Measurements from ENCODE around the gene OSBP2.

DNA sequence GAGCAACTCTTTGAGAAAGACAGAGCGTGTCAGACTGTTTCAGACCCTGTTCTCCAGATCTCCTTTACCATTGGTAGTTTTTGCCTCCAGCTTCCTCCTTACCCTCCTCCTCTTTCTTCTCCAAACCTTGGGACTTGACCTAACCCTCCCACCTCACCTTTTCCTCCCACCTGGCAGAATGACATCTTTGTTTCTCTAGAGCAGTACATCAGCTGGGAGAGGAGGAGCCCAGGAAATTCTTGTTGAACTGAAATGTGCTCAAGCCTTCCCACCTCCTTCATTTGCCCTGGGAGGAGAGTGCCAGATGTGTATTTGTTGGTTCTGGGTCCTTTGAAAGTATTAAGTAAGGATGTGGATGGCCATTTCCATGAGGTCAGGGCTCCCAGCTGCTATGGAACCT is 17.4 kb downstream of the OSBP2 start:
- TF ChIP-seq CTCF (IDR thresholded peaks at IDR 0.05 in 8 of 11, conservative IDR thresholded peaks at IDR 0.05 in 3 of 11) (no peak), POLR2AphosphoS5 (IDR thresholded peaks at IDR 0.05) (no peak)
